Measurements from ENCODE around the gene IGIP.

The IGIP gene

DNA sequence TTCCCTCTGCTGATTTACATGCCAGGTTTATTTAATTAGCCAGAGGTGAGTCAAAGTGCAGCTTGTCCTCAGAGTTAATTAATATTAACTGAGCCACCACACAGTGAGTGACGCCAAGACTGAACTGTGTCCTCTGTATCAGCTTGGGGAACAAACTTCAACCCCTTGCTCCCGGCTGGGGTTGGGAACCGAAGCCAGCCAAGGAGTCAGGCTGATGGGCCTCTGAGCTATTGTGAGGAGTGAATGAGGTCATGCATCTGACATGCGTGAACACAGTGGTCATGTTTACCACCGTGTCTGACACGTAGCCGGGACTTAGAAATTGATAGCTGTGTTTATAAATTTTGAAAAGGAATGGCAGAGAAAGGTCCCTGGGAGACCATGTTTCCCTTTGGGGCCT lies 17.1 kb downstream of the IGIP start:
- TF ChIP-seq ZBTB7A (IDR thresholded peaks at IDR 0.05; ENCODE audit: low read depth) (no peak), FOXM1 (IDR thresholded peaks at IDR 0.05; ENCODE audit: borderline replicate concordance, low read depth) (no peak), REST (IDR thresholded peaks at IDR 0.05; ENCODE audit: low read depth) (no peak), MAX (IDR thresholded peaks at IDR 0.05) (no peak), EGR1 (IDR thresholded peaks at IDR 0.05) (no peak), CREB1 (IDR thresholded peaks at IDR 0.05; ENCODE audit: low read depth) (no peak), USF1 (IDR thresholded peaks at IDR 0.05) (no peak), TCF12 (IDR thresholded peaks at IDR 0.05; ENCODE audit: low read depth) (no peak), EP300 (IDR thresholded peaks at IDR 0.05; ENCODE audit: borderline replicate concordance) (no peak)

- no peak for TF ChIP-seq CREB1 (IDR thresholded peaks at IDR 0.05; ENCODE audit: low read depth)
- no peak for TF ChIP-seq YY1 (IDR thresholded peaks at IDR 0.05; ENCODE audit: low read depth)
- TF ChIP-seq CEBPB (IDR thresholded peaks at IDR 0.05), result no peak
- TF ChIP-seq EP300 (IDR thresholded peaks at IDR 0.05; ENCODE audit: borderline replicate concordance), result no peak
- no peak for TF ChIP-seq ZBTB7A (IDR thresholded peaks at IDR 0.05; ENCODE audit: low read depth)
- TF ChIP-seq REST (IDR thresholded peaks at IDR 0.05; ENCODE audit: low read depth), result no peak
- no peak for TF ChIP-seq FOXM1 (IDR thresholded peaks at IDR 0.05; ENCODE audit: borderline replicate concordance, low read depth)
Measured at GRCh38 chr5:140143521-140144258, 18.0 kb downstream of the IGIP start.

DNA sequence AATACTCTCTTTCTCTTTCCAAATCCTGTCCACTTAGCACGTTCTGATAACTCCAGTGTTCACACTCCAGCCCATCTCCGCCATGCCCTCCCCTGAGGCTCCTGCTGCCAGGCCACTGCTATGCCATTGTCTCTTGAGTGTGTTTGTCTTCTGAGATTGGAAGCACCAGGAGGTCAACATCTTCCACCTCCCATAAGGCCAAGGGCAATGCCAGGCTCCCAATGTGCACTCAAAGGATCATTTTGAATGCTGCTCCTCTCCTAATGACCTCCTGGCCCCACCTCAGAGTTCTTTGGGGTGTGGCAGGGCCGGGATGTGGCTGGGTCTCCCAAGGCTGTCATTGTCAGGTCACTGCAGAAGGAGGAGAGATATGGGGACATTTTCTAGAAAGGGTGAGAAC lies 19.5 kb downstream of the IGIP start:
- TF ChIP-seq MAX (IDR thresholded peaks at IDR 0.05) (no peak), CEBPB (IDR thresholded peaks at IDR 0.05) (no peak), EP300 (IDR thresholded peaks at IDR 0.05; ENCODE audit: borderline replicate concordance) (no peak), EGR1 (IDR thresholded peaks at IDR 0.05) (no peak), TCF12 (IDR thresholded peaks at IDR 0.05; ENCODE audit: low read depth) (no peak), YY1 (IDR thresholded peaks at IDR 0.05; ENCODE audit: low read depth) (no peak), RAD21 (IDR thresholded peaks at IDR 0.05; ENCODE audit: low read depth) (no peak), FOXM1 (IDR thresholded peaks at IDR 0.05; ENCODE audit: borderline replicate concordance, low read depth) (no peak)

DNA sequence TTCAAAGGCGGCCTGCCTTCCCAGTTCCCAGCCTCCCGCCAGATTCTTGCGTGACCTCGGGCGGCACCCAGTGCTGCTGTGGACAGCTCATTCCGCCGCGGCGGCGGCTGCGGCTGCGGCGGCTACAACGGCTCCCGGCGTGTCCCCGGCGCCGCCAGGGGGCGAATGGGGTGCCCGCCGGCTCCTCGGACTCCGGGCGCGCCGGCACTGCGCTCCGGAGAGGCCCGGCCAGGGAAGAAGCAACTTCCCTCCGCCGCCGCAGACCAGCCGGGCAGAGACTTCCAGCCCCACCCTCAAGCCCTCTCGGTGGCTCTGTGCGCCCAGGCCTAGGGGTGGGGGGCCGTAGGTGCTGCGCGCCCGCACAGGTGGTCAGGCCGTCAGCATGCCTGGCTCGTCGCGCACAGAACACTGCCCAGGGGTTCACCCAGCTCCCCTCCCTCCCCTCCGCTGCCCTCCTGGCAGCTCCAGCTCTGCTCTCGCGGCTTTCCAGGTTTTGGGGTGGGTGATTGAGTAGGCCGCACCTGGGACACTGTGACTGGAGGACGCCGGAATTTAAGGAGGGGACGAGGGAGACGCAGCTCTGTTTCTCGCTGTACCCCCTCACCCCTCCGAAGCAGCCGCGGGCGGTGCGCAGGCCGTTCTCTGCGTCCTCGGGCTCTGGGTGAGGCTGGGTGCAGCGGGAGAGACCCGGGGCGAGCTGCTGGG lies 20.2 kb downstream of the IGIP start:
- TF ChIP-seq TCF12 (IDR thresholded peaks at IDR 0.05; ENCODE audit: low read depth) (no peak), EP300 (IDR thresholded peaks at IDR 0.05; ENCODE audit: borderline replicate concordance) (no peak), EGR1 (IDR thresholded peaks at IDR 0.05) (no peak), MAX (IDR thresholded peaks at IDR 0.05) (no peak), RAD21 (IDR thresholded peaks at IDR 0.05; ENCODE audit: low read depth) (peak; percentile 28; the same call in 1 of the 2 replicates), TEAD4 (IDR thresholded peaks at IDR 0.05) (no peak), NFIC (IDR thresholded peaks at IDR 0.05) (no peak), ZBTB7A (IDR thresholded peaks at IDR 0.05; ENCODE audit: low read depth) (no peak), CREB1 (IDR thresholded peaks at IDR 0.05; ENCODE audit: low read depth) (no peak), REST (IDR thresholded peaks at IDR 0.05; ENCODE audit: low read depth) (peak; percentile 73)

GRCh38 chr5:140146523-140146842 lies 20.7 kb downstream of the IGIP start:
- TF ChIP-seq CEBPB (IDR thresholded peaks at IDR 0.05), result no peak
- TF ChIP-seq EGR1 (IDR thresholded peaks at IDR 0.05), result no peak
- TF ChIP-seq YY1 (IDR thresholded peaks at IDR 0.05; ENCODE audit: low read depth), result no peak
- TF ChIP-seq REST (IDR thresholded peaks at IDR 0.05; ENCODE audit: low read depth), result no peak
- TF ChIP-seq NFIC (IDR thresholded peaks at IDR 0.05), result no peak
- TF ChIP-seq EP300 (IDR thresholded peaks at IDR 0.05; ENCODE audit: borderline replicate concordance), result no peak
- TF ChIP-seq TEAD4 (IDR thresholded peaks at IDR 0.05), result no peak
- no peak for TF ChIP-seq USF1 (IDR thresholded peaks at IDR 0.05)
- no peak for TF ChIP-seq TCF12 (IDR thresholded peaks at IDR 0.05; ENCODE audit: low read depth)
- TF ChIP-seq TAF1 (IDR thresholded peaks at IDR 0.05; ENCODE audit: low read depth), result no peak
- TF ChIP-seq RAD21 (IDR thresholded peaks at IDR 0.05; ENCODE audit: low read depth), result no peak
- TF ChIP-seq CREB1 (IDR thresholded peaks at IDR 0.05; ENCODE audit: low read depth), result no peak
- no peak for TF ChIP-seq MAX (IDR thresholded peaks at IDR 0.05)
- TF ChIP-seq FOXM1 (IDR thresholded peaks at IDR 0.05; ENCODE audit: borderline replicate concordance, low read depth), result no peak
- TF ChIP-seq ZBTB7A (IDR thresholded peaks at IDR 0.05; ENCODE audit: low read depth), result no peak

Data from Ishikawa (cell line).